Bronchial epithelial cell (primary cell): ENCODE data around the gene ADPRHL1. TPM values are rescaled to one million over a fixed set of nuclear protein-coding genes. Genes with fewer than 3 reads are reported as not detected.

ENCODE experiments used
- DNase-seq: peaks from one replicate; pipeline ENCODE4 v3.0.0-alpha.2; 2010; ENCODE audit warnings: low read depth
- FAIRE-seq: peaks from 2 replicates; lab custom pipeline; 2011; peaks lifted over from hg19 to GRCh38; lab: Jason Lieb, UNC
- H3K27me3 ChIP-seq: 2 replicates; pipeline ENCODE4 v1.5.1; 2011; ENCODE audit warnings: low read length; ENCODE audit not compliant: control insufficient read depth, insufficient read depth
- H3K36me3 ChIP-seq: 2 replicates; pipeline ENCODE4 v1.5.1; 2011; ENCODE audit warnings: low read length; ENCODE audit not compliant: control insufficient read depth, insufficient read depth
- H3K4me3 ChIP-seq: 2 replicates; pipeline ENCODE4 v1.5.1; 2011; ENCODE audit warnings: mild to moderate bottlenecking, low read depth, low read length, control low read depth
- total RNA-seq: library from RNA; depleted of rRNA; stranded (reverse); fragments of >200 nt; gene quantifications from 2 replicates; pipeline ENCODE4 v1.2.1, GENCODE V29; 2014
- TF ChIP-seq, protein P1 (sequence below): IDR thresholded peaks from 2 replicates; pipeline ENCODE4 v1.5.1; 2011; ENCODE audit warnings: mild to moderate bottlenecking, moderate library complexity, low read length, control low read depth, inconsistent platforms; ENCODE audit not compliant: insufficient read depth, severe bottlenecking

The ADPRHL1 gene
- total RNA-seq, 1 donor from 2014 or later: 0.26 TPM

DNA sequence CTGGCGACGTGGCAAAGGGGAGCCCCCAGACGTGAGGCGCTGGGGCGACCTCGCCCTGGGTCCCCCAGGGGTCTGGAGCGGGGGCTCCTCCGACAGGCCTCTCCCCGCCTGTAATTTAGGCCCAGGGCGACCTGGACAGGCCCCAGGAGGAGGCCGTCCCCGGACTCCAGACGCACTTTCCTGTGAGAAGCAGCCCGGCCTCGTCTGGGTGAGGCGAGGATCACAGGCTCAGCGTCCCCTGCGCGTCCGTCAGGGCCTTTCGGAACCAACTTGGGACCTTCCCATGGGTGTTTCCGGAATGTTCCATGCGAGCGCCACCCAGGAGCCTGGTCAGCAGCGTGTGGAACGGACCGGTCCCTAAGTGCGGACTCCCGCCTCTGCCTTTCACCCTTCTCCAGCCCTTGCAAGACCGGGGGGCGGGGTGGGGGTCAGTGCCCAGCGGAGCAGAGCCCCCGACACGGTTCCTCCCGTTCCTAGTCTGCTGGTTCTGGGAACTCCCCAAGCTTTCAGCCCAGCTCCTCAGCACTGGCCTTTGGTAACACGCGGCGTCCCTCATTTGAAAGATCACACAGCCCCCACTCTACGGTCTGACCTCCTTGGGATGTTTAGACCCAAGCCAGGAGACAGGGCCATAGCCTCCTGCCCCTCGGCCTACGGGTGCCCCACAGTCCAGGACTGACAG, 88.2 kb downstream of the ADPRHL1 start:
- Histone ChIP-seq H3K4me3 (no peak overlapping the region), H3K27me3 (no peaks in the 10 kb centered on the region), H3K36me3 (peaks cover 1% of the 10 kb centered on the region)
- FAIRE-seq: no peak
- no peak for DNase-seq
- TF ChIP-seq, protein P1, sequence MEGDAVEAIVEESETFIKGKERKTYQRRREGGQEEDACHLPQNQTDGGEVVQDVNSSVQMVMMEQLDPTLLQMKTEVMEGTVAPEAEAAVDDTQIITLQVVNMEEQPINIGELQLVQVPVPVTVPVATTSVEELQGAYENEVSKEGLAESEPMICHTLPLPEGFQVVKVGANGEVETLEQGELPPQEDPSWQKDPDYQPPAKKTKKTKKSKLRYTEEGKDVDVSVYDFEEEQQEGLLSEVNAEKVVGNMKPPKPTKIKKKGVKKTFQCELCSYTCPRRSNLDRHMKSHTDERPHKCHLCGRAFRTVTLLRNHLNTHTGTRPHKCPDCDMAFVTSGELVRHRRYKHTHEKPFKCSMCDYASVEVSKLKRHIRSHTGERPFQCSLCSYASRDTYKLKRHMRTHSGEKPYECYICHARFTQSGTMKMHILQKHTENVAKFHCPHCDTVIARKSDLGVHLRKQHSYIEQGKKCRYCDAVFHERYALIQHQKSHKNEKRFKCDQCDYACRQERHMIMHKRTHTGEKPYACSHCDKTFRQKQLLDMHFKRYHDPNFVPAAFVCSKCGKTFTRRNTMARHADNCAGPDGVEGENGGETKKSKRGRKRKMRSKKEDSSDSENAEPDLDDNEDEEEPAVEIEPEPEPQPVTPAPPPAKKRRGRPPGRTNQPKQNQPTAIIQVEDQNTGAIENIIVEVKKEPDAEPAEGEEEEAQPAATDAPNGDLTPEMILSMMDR: no peak

DNA sequence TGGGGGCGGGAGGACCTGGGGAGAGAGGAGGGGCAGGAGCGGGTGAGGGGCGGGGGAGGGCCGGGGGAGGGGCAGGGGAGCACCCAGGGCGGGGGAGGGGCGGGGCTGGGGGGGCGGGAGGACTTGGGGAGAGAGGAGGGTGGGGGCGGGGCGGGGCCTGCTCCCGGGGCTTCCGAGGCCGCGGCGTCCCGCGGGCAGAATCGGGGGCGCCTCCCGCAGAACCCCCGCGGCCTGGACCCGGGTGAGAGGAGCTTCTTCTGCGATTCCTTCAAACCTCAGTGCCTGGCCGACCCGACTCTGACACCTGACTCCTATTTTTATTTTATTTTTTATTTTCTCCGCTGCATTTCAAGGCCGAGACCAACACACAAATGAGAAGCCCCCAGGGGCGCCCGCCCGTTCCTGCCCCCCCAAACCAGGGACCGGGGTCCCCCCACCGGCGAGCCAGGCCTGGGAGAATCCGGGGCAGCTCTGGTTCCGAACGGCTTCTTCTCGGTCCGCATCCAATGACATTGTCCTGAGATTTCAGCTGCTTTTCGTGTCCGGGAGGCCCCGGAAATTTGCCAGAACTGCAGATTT, 88.9 kb downstream of the ADPRHL1 start:
- peak overlapping the region; percentile 21 for H3K4me3 ChIP-seq
- TF ChIP-seq, protein P1: no peak
- peaks cover 1% of the 10 kb centered on the region for H3K36me3 ChIP-seq
- DNase-seq (no peak), FAIRE-seq (no peak)
- H3K27me3 ChIP-seq: no peaks in the 10 kb centered on the region

DNA sequence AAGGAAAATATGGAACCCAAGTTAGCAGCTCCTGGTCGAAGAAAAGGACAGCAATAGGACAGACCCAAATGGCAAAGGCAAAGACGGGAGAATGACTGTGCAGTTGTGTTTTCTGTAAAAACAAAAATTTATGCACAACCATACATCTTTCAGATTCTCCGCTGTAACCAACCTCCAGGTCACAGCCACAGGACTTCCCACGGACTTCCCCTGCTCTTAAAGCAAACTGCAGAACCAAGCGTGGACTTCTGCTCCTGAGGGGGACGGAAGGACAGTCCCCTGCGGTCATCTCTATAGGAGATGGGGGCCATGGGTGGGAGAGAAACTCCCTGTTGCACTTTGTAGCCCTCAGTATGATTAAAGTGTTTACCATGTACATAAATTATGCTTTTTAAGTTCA, 91.9 kb downstream of the ADPRHL1 start:
- FAIRE-seq (no peak), DNase-seq (no peak)
- TF ChIP-seq, protein P1: no peak
- Histone ChIP-seq H3K27me3 (no peaks in the 10 kb centered on the region), H3K36me3 (peaks cover 1% of the 10 kb centered on the region), H3K4me3 (no peak overlapping the region)

DNA sequence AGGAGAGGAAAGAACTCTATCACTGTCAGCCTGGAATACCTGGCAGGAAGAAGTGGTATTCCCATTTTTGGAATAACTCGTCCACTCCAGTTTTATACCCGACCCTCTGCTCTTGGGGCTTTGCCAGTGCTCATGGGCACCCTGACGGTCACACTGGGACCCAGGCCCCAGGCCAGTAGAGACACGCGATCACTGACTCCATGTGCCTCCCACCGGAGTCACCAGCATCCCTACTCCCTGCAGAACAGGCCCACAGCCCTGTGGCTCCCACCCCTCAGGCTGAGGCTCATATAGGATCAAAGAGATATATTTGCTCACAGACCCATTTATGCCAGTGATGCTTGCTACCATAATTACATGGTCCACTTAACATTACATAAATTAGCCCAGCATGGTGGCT, 92.8 kb downstream of the ADPRHL1 start:
- no peaks in the 10 kb centered on the region for H3K27me3 ChIP-seq
- H3K4me3 ChIP-seq: no peak overlapping the region
- DNase-seq (no peak), FAIRE-seq (peak; percentile 28)
- TF ChIP-seq, protein P1: no peak
- H3K36me3 ChIP-seq: peaks cover 1% of the 10 kb centered on the region

DNA sequence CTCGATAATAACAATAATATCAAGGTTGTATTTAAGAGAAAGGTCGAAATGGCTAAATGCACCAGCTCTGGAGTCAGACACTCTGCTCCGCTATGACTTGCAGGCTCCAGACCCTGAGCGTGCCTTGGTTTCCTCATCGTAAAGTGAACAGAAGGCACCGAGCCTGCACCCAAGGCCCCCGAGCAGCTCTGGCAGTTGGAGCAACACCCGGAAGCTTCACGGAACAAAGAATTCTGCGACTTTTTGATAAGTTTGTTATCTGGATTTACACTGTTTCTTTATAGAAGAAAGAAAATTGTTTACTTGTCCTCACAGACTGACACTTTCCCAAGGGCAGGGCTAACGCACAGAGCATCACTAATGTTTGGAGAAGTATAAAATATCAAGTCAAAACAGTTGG, 93.7 kb downstream of the ADPRHL1 start:
- FAIRE-seq (no peak), DNase-seq (no peak)
- TF ChIP-seq, protein P1: no peak

More for the DNA sequence above, 93.7 kb downstream of the ADPRHL1 start:
- Histone ChIP-seq H3K4me3 (no peak overlapping the region), H3K36me3 (peaks cover 5% of the 10 kb centered on the region), H3K27me3 (no peaks in the 10 kb centered on the region)
